Measurements from ENCODE around the gene KDM3B.

KDM3B gene

DNA sequence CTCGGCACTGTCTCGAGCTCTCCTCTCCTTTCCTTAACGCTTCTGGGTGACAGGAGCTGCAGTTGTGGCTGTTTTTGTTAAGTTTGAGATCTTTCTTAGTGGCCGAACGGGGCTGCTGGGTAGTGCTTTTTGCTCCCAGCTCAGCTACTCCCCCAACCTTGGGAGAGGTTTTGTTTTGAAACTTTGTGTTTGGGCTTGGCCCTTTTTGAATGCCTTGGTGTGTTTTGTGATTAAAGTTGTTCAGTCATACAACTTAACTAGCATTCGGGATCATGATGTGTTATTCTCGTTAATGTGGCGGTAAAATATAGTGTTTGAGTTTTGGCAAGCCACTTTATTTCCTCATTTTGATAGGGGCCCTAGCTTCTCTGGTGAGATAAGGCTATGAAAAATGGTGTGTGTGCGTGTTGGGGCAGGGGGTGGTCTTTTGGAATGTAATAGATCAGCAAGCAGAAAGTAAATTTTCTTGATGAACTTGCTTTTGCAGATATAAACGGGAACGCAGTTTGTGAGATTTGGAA is 1.1 kb downstream of the KDM3B start:
- Histone ChIP-seq H4K20me1 (ENCODE audit: insufficient read depth, low read length, poor library complexity, severe bottlenecking) (peaks cover 39% of the 10 kb centered on the region), H2AFZ (ENCODE audit: low read length) (peak overlapping the region; percentile 83; the same call in 1 of the 2 replicates), H3K9me3 (ENCODE audit: insufficient read depth, low read depth, low read length) (no peaks in the 10 kb centered on the region), H3K79me2 (ENCODE audit: insufficient read depth, low read length) (peaks cover 58% of the 10 kb centered on the region), H3K9me2 (replicated peaks; ENCODE audit: low read depth, low read length) (no peaks in the 10 kb centered on the region), H3K4me2 (ENCODE audit: low read depth, low read length, poor library complexity, severe bottlenecking) (peak overlapping the region; percentile 91), H3K27me3 (ENCODE audit: insufficient read depth, low read length, poor library complexity, severe bottlenecking) (no peaks in the 10 kb centered on the region), H3K9ac (ENCODE audit: low read depth, low read length, poor library complexity, severe bottlenecking) (peak overlapping the region; percentile 97), H3K4me1 (ENCODE audit: insufficient read depth, low read length, poor library complexity, severe bottlenecking) (peaks cover 32% of the 10 kb centered on the region), H3K36me3 (ENCODE audit: insufficient read depth, low read length) (no peaks in the 10 kb centered on the region), H3K4me3 (ENCODE audit: low read length, poor library complexity, severe bottlenecking) (peak overlapping the region; percentile 98), H3F3A (ENCODE audit: low read depth) (no peaks in the 10 kb centered on the region)
- TF ChIP-seq, protein P1, sequence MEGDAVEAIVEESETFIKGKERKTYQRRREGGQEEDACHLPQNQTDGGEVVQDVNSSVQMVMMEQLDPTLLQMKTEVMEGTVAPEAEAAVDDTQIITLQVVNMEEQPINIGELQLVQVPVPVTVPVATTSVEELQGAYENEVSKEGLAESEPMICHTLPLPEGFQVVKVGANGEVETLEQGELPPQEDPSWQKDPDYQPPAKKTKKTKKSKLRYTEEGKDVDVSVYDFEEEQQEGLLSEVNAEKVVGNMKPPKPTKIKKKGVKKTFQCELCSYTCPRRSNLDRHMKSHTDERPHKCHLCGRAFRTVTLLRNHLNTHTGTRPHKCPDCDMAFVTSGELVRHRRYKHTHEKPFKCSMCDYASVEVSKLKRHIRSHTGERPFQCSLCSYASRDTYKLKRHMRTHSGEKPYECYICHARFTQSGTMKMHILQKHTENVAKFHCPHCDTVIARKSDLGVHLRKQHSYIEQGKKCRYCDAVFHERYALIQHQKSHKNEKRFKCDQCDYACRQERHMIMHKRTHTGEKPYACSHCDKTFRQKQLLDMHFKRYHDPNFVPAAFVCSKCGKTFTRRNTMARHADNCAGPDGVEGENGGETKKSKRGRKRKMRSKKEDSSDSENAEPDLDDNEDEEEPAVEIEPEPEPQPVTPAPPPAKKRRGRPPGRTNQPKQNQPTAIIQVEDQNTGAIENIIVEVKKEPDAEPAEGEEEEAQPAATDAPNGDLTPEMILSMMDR (conservative IDR thresholded peaks at IDR 0.05; ENCODE audit: low read length), result no peak
- no peak for TF ChIP-seq EZH2phosphoT487 (IDR thresholded peaks at IDR 0.05; ENCODE audit: borderline replicate concordance)

DNA sequence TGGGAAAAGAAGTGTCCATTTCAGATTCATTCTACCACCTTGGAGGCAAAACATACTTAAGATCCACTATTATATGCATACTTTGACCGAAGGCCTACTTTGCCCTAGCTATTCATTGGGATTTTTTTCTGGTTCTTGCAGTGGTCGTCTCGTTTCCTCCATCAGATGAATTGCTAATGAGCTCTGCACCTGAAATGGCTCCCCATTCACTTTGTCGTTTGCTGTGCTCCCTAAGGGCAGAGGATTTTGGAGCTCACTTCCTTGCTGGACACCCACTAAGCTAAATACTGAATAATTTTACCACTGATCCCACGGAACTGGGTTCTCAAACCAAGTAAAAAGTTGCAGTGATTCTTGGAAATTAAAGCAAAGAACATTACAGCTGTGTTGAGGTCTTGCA is 1.9 kb downstream of the KDM3B start:
- Histone ChIP-seq H3K36me3 (ENCODE audit: insufficient read depth, low read length) (no peaks in the 10 kb centered on the region), H3K9me3 (ENCODE audit: insufficient read depth, low read depth, low read length) (no peaks in the 10 kb centered on the region), H4K20me1 (ENCODE audit: insufficient read depth, low read length, poor library complexity, severe bottlenecking) (peaks cover 43% of the 10 kb centered on the region), H3F3A (ENCODE audit: low read depth) (no peaks in the 10 kb centered on the region), H3K9me2 (replicated peaks; ENCODE audit: low read depth, low read length) (no peaks in the 10 kb centered on the region), H2AFZ (ENCODE audit: low read length) (no peak overlapping the region), H3K9ac (ENCODE audit: low read depth, low read length, poor library complexity, severe bottlenecking) (peak overlapping the region; percentile 97), H3K4me1 (ENCODE audit: insufficient read depth, low read length, poor library complexity, severe bottlenecking) (peaks cover 32% of the 10 kb centered on the region), H3K4me3 (ENCODE audit: low read length, poor library complexity, severe bottlenecking) (peak overlapping the region; percentile 98), H3K4me2 (ENCODE audit: low read depth, low read length, poor library complexity, severe bottlenecking) (peak overlapping the region; percentile 91), H3K27me3 (ENCODE audit: insufficient read depth, low read length, poor library complexity, severe bottlenecking) (no peaks in the 10 kb centered on the region), H3K79me2 (ENCODE audit: insufficient read depth, low read length) (peaks cover 64% of the 10 kb centered on the region)
- TF ChIP-seq, protein P1 (conservative IDR thresholded peaks at IDR 0.05; ENCODE audit: low read length), result no peak
- no peak for TF ChIP-seq EZH2phosphoT487 (IDR thresholded peaks at IDR 0.05; ENCODE audit: borderline replicate concordance)

DNA sequence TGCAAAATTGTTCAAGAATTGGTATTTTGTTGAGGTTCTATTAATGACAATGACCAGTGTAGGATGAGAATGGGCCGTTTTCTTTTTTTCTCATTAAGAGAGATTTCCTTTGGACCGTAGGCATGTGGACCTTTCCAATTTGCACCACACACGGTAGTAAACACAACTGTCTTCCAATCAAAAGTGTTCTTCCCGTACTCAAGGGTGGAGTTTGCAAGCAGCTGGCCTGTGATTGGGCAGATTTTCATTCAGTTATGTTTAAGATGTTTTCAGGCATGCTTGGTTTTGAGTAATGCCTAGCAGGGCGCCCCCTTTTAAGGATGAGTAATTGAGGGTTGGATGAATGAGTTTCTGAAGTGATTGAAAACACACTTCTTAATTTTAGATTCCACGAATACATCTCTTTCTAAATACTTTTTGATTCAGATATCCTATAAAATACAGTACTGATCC is 2.5 kb downstream of the KDM3B start:
- Histone ChIP-seq H3K9me3 (ENCODE audit: insufficient read depth, low read depth, low read length) (no peaks in the 10 kb centered on the region), H3K27me3 (ENCODE audit: insufficient read depth, low read length, poor library complexity, severe bottlenecking) (no peaks in the 10 kb centered on the region), H3K4me1 (ENCODE audit: insufficient read depth, low read length, poor library complexity, severe bottlenecking) (peaks cover 32% of the 10 kb centered on the region), H3K36me3 (ENCODE audit: insufficient read depth, low read length) (no peaks in the 10 kb centered on the region), H3K4me3 (ENCODE audit: low read length, poor library complexity, severe bottlenecking) (peak overlapping the region; percentile 98), H3K9ac (ENCODE audit: low read depth, low read length, poor library complexity, severe bottlenecking) (peak overlapping the region; percentile 97), H2AFZ (ENCODE audit: low read length) (no peak overlapping the region), H4K20me1 (ENCODE audit: insufficient read depth, low read length, poor library complexity, severe bottlenecking) (peaks cover 49% of the 10 kb centered on the region), H3K79me2 (ENCODE audit: insufficient read depth, low read length) (peaks cover 70% of the 10 kb centered on the region), H3K9me2 (replicated peaks; ENCODE audit: low read depth, low read length) (no peaks in the 10 kb centered on the region), H3K4me2 (ENCODE audit: low read depth, low read length, poor library complexity, severe bottlenecking) (peak overlapping the region; percentile 91), H3F3A (ENCODE audit: low read depth) (no peaks in the 10 kb centered on the region)
- TF ChIP-seq, protein P1 (conservative IDR thresholded peaks at IDR 0.05; ENCODE audit: low read length), result peak; percentile 55
- TF ChIP-seq EZH2phosphoT487 (IDR thresholded peaks at IDR 0.05; ENCODE audit: borderline replicate concordance), result no peak
